ENCODE results near the gene B3GAT1. TPM values are rescaled to one million over a fixed set of nuclear protein-coding genes. Genes with fewer than 3 reads are reported as not detected.

The B3GAT1 gene
- total RNA-seq, 2 donors from 2014 or later, result 0.16 TPM; not detected in 1

GRCh38 chr11:134432776-134433175 lies 20.7 kb upstream of the B3GAT1 start:
- H3K4me1 ChIP-seq, result no peaks in the 10 kb centered on the region
- DNase-seq (ENCODE audit: low spot score), result no peak
- H3K9me3 ChIP-seq, result peaks cover 0 to 3% of the 10 kb centered on the region in 2 donors
- H3K27me3 ChIP-seq, result no peaks in the 10 kb centered on the region
- H3K27ac ChIP-seq, result no peak overlapping the region
- H3K36me3 ChIP-seq, result no peaks in the 10 kb centered on the region
- H3K4me3 ChIP-seq, result no peak overlapping the region
- no peak for TF ChIP-seq CTCF (IDR thresholded peaks at IDR 0.05)

GRCh38 chr11:134429106-134429505 lies 17.1 kb upstream of the B3GAT1 start:
- Histone ChIP-seq H3K4me1 (no peaks in the 10 kb centered on the region), H3K9me3 (peaks cover 0 to 3% of the 10 kb centered on the region in 2 donors), H3K36me3 (no peaks in the 10 kb centered on the region), H3K27ac (no peak overlapping the region), H3K4me3 (no peak overlapping the region), H3K27me3 (no peaks in the 10 kb centered on the region)
- no peak for TF ChIP-seq CTCF (IDR thresholded peaks at IDR 0.05)
- DNase-seq (ENCODE audit: low spot score), result no peak

- no peak for TF ChIP-seq CTCF (IDR thresholded peaks at IDR 0.05)
- H3K27me3 ChIP-seq, result no peaks in the 10 kb centered on the region
- H3K36me3 ChIP-seq, result no peaks in the 10 kb centered on the region
- no peak overlapping the region for H3K4me3 ChIP-seq
- no peaks in the 10 kb centered on the region for H3K4me1 ChIP-seq
- no peak for DNase-seq (ENCODE audit: low spot score)
- H3K27ac ChIP-seq, result no peak overlapping the region
- H3K9me3 ChIP-seq, result no peaks in the 10 kb centered on the region
Observed at GRCh38 chr11:134425816-134426536, 13.9 kb upstream of the B3GAT1 start.

- no peak for TF ChIP-seq CTCF (IDR thresholded peaks at IDR 0.05)
- Histone ChIP-seq H3K27me3 (no peaks in the 10 kb centered on the region), H3K9me3 (no peaks in the 10 kb centered on the region)
Observed at GRCh38 chr11:134425413-134425812, 13.4 kb upstream of the B3GAT1 start.

GRCh38 chr11:134423106-134423505 lies 11.1 kb upstream of the B3GAT1 start:
- no peaks in the 10 kb centered on the region for H3K36me3 ChIP-seq
- no peaks in the 10 kb centered on the region for H3K9me3 ChIP-seq
- no peak for TF ChIP-seq CTCF (IDR thresholded peaks at IDR 0.05)
- no peak overlapping the region for H3K27ac ChIP-seq
- no peaks in the 10 kb centered on the region for H3K27me3 ChIP-seq
- no peaks in the 10 kb centered on the region for H3K4me1 ChIP-seq
- H3K4me3 ChIP-seq, result no peak overlapping the region
- DNase-seq (ENCODE audit: low spot score), result no peak

More at GRCh38 chr11:134425413-134425812, 13.4 kb upstream of the B3GAT1 start:
- H3K4me1 ChIP-seq, result no peaks in the 10 kb centered on the region
- H3K27ac ChIP-seq, result no peak overlapping the region
- no peaks in the 10 kb centered on the region for H3K36me3 ChIP-seq
- H3K4me3 ChIP-seq, result no peak overlapping the region
- no peak for DNase-seq (ENCODE audit: low spot score)

Measured in right atrium auricular region (tissue), 2 donors.